ENCODE measurements around the gene ANXA5. TPM values are rescaled to one million over a fixed set of nuclear protein-coding genes. Genes with fewer than 3 reads are reported as not detected.

ANXA5 gene
- total RNA-seq, 1 donor from 2014 or later: 483 TPM

DNA sequence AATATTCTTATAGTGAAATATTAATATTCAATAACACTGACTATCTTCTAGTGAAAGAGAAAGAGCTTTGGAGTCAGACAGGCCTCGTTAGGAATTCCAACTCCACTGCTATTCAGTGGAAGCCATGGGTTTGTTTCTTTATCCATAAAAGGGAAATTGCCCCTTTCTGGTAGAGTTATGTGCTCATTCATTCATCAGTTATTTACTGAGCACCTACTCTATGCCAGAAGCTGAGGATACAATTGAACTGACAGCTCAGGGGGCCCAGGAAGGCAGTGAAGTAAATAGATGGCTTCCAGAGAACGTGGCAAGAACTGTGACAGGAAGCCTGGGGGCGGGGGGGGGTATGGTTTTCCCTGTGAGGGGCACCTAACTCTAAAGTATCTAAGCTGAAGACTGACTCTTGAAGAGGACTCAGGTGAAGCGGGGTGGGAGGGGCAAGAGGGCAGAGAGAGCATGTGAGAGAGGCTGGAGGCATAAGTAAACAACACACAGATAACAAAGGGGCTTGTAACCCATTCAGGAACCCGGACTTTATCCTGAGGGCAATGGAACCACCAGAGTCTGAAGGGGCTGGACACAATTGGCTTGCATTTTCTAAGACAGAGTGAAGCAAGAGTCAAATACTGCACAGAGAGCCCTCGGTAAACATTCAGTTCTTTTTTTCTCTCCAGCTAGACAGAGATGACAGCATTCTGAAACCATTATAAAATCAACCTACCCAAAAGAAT lies 20.3 kb downstream of the ANXA5 start:
- no peak for DNase-seq

DNA sequence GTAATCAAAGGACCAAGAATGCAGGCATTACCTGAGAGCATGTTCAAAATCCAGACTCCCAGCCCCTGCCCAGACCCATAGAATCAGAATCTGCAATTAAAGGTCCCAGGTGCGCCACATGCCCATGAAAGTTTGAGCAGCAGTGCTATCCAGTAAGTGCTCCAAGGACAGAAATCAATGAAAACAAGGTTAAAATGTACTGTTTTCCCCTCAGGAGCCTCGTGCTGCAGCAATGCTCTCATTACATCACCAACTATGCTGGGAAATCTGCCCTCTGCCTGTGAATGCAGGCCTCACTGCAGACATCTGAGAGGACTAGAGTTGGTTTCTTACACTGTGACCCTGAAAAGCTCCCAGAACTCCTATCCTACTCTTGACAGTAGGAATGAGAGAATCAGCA lies 21.1 kb downstream of the ANXA5 start:
- no peak for DNase-seq

- DNase-seq: no peak
These were observed 22.1 kb downstream of the ANXA5 start for GRCh38 chr4:121674696-121675095.

DNA sequence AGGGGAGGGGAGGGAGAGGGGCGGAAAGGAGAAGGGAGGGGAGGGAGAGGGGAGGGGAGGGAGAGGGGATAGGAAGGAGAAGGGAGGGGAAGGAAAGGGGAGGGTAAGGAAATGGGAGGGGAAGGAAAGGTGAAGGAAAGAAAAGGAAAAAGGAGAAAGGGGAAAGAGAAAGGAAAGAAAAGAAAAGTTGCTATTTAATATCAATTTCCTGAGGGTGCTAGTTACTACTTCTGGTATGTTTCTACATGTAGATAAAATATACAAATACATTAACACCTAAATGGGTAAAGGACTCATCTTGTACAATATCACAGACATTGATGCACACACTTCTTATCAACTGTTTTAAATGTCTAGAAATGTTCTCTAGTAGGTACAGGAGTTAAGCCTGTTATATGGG lies 22.6 kb downstream of the ANXA5 start:
- no peak for DNase-seq

DNA sequence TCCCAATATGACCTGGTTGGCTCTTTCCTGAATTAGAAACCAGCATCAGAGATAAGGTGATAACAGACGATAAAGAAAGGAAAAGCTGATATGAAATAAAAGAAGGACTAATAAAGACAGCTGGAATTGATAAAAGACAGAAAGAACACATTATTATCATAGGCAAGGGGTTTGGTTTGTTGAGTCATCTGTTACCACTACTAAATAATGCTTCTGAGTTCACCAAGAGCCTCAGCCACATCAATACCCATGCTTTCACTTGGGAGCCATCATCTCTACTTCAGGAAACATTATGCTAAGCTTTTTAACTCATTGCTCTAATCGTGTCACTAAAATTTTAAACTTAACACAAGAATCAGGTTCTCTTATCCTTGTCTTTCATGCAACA lies 27.6 kb downstream of the ANXA5 start:
- no peak for DNase-seq

- no peak for DNase-seq
These were observed 28.2 kb downstream of the ANXA5 start for GRCh38 chr4:121668368-121669162.

DNA sequence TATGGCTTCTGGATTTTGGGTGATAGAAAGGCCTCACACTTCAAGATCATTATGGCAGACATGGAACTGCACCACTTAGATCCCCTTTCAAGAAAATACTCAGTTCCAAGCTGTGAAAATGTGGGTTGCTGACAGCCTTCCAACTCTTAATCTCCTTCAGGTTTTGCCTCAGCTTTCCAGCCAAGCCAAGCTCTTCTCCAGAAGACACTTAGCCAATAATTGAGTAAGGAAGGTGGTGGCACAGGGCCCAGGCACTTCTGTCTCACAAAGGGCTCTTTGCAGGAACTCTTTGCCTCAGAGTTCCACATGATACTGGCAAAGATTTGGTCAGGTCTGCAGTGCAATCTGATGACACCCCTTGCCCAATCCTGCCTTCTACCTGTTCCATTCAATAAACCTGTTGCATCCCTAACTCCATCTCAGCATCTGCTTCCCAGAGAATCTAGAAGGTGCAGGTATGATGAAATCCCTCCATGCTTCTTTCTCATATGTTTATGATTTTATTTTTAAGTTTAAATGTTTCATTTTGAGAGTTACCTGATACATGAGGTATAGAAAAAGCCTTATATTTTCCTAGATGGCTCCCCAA lies 30.6 kb downstream of the ANXA5 start:
- no peak for DNase-seq

DNA sequence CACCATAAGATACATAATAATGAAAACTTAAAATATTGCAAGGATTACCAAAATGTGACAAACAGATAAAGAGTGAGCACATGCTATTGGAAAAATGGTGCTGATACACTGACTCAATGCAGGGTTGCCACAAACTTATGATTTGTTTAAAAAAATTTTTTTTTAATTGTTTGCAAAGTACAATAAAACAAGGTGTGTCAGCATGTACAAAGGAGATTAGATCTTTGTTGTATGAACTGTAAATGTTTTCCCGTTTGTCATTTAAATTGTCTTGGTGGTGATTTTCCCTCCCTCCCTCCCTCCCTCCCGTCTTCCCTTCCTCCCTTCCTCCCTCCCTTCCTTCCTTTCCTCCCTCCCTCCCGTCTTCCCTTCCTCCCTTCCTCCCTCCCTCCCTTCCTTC lies 31.4 kb downstream of the ANXA5 start:
- no peak for DNase-seq

DNA sequence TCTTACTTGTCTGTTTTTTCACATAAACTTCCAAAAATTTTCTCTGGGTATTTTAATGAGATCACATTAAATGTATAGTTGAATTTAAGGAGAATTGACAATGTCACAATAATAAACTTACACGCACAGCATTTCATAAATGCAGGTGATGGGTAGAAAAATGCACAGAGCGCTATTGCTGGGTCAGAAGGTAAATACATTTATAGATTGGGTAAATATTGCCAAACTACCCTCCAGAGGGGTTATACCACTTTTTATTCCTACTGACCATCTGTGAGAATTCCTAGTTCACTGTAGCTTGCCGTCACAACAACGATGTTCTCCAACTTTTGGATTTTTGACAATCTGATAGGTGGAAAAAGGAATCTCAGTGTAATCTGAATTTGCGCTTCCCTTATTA lies 34.6 kb downstream of the ANXA5 start:
- DNase-seq: no peak

DNA sequence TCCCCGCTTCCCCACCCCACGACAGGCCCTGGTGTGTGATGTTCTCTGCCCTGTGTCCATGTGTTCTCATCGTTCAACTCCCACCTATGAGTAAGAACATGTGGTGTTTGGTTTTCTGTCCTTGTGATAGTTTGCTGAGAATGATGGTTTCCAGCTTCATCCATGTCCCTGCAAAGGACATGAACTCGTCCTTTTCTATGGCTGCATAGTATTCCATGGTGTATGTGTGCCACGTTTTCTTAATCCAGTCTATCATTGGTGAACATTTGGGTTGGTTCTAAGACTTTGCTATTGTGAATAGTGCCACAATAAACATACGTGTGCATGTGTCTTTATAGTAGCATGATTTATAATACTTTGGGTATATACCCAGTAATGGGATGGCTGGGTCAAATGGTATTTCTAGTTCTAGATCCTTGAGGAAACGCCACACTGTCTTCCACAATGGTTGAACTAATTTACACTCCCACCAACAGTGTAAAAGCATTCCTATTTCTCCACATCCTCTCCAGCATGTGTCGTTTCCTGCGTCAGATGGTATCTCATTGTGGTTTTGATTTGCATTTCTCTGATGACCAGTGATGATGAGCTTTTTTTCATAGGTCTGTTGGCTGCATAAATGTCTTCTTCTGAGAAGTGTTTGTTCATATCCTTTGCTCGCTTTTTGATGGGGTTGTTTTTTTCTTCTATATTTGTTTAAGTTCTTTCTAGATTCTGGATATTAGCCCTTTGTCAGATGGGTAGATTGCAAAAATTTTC lies 36.4 kb downstream of the ANXA5 start:
- peak; percentile 17 for DNase-seq

DNA sequence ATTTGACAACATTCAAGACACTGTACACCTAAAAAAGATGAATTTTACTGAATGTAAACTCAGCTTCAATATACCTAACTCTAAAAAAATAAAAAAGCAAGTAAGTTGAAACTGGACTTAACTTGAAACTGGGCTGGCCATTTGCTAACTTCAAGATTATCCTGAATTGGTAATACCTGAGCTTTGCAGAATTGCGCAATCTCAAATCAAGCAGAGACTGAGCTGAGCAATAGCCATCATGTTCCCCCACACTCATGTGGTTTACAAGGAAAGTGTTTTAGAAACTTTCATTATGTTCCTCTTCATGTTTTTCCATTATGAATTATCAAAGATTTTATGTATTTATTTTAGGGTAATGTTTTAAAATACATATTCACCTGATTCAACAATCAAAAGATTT lies 38.7 kb downstream of the ANXA5 start:
- no peak for DNase-seq

GRCh38 chr4:121656269-121656641 lies 40.5 kb downstream of the ANXA5 start:
- DNase-seq: peak; percentile 87

DNA sequence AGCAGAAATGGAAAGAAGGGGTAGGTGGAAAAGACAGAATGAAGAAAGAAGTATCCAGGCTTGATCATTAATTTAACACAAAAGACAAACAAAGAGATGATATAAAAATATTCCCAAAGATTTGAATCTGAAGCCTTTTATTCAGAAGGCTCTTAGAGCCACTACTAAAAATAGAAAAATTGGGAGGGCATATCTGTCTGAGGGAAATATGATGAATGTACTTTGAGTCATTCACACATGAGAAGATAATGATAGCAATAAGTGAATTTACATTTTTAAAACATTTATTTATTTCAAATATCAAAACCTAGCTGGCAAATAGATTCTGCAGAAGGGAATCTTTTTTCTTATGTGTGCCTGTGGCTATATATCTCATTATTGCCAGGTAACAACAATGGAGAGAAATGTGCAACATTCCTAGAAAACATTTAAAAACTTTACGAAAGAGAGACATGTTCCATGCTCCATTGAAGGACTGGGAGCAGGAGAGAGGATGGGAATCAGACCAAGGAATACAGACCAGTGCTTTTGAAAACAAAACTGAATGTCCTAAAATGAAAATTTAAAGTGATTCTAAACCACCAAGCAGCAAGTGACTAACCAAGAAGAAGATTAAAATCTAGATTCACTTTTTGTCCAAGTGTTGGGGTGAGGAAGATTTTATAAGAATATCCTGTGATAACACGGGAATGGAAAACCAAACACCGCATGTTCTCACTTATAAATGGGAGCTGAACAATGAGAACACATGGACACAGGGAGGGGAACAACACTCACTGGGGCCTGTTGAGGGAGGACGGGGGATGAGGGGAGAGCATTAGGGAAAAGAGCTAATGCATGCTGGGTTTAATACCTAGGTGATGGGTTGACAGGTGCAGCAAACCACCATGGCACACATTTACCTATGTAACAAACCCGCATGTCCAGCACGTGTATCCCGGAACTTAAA lies 41.2 kb downstream of the ANXA5 start:
- no peak for DNase-seq

GRCh38 chr4:121654738-121655137 lies 42.0 kb downstream of the ANXA5 start:
- DNase-seq: no peak

DNA sequence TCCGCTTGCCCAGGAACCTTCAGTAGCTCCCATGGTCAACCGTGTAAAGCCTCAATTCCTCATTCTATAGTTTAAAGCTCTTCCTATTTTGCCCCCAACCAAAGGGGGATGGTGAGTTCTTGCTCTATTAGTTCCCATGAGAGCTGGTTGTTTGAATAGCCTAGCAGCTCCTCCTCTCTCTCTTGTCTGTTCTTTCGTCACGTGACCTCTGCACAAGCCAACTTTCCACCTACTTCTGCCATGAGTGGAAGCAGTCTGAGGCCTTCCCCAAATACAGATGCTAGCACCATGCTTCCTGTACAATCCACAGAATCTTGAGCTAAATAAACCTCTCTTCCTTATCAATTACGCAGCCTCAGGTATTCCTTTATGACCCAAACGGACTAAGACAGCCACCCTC lies 42.8 kb downstream of the ANXA5 start:
- no peak for DNase-seq

GRCh38 chr4:121653214-121653613 lies 43.6 kb downstream of the ANXA5 start:
- DNase-seq: no peak

- no peak for DNase-seq
These were observed 45.2 kb downstream of the ANXA5 start for GRCh38 chr4:121651597-121651996.

- no peak for DNase-seq
These were observed 46.0 kb downstream of the ANXA5 start for GRCh38 chr4:121650741-121651140.

- DNase-seq: no peak
These were observed 48.3 kb downstream of the ANXA5 start for GRCh38 chr4:121648516-121648915.

- no peak for DNase-seq
These were observed 53.7 kb downstream of the ANXA5 start for GRCh38 chr4:121642876-121643585.

- DNase-seq: no peak
These were observed 54.5 kb downstream of the ANXA5 start for GRCh38 chr4:121642292-121642691.

All from dermis blood vessel endothelial cell (primary cell).